ENCODE results near the gene ITGA8. TPM values are rescaled to one million over a fixed set of nuclear protein-coding genes. Genes with fewer than 3 reads are reported as not detected.
"Not testable (repeated sequence)": the region's sequence is repeated elsewhere in the genome, so short reads cannot be mapped to it uniquely, and the experiment has no call there.

ITGA8 gene
- polyA plus RNA-seq, 1 donor = 7.3 TPM

GRCh38 chr10:15681076-15681475 lies 38.6 kb downstream of the ITGA8 start:
- no peak for DNase-seq (ENCODE audit: low read depth)

- DNase-seq (ENCODE audit: low read depth) = no peak
Observed at GRCh38 chr10:15678851-15679250, 40.9 kb downstream of the ITGA8 start.

GRCh38 chr10:15672469-15672868 lies 47.3 kb downstream of the ITGA8 start:
- no peak for DNase-seq (ENCODE audit: low read depth)

GRCh38 chr10:15670880-15671279 lies 48.8 kb downstream of the ITGA8 start:
- no peak for DNase-seq (ENCODE audit: low read depth)

DNA sequence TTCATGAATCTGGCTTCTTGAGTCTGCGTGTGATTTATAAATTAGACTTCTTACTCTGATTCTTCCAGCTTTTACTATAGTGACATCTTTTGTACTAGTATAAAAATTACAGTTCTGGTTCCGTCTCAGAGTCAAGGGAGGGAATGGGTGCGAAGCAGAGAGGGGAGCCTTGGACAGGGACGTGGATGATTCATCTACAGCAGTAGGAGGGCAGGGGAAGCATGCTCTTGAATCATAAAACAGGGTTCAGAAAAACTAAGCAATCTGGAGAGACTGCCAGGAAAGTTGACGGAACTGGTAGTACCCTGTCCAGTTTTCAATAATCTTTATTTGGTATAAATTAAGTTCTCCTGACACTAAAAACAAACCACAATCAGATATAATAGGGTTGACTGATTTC lies 58.1 kb downstream of the ITGA8 start:
- DNase-seq (ENCODE audit: low read depth) = no peak

DNA sequence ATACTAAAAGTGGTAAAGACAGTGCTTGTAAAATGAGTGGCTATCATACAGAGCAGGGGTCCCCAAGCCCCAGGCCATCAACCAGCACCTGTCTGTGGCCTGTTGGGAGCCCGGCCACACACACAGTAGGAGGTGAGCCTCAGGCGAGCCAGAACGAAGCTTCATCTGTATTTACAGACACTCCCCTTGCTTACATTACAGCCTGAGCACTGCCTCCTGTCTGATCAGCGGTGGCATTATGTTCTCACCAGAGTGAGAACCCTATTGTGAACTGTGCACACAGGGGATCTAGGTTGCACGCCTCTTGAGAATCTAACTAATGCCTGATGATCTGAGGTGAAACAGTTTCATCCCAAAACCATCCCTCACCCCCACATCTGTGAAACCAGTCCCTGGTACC lies 58.7 kb downstream of the ITGA8 start:
- DNase-seq (ENCODE audit: low read depth) = no peak

- DNase-seq (ENCODE audit: low read depth) = no peak
Observed at GRCh38 chr10:15658069-15658702, 61.5 kb downstream of the ITGA8 start.

DNA sequence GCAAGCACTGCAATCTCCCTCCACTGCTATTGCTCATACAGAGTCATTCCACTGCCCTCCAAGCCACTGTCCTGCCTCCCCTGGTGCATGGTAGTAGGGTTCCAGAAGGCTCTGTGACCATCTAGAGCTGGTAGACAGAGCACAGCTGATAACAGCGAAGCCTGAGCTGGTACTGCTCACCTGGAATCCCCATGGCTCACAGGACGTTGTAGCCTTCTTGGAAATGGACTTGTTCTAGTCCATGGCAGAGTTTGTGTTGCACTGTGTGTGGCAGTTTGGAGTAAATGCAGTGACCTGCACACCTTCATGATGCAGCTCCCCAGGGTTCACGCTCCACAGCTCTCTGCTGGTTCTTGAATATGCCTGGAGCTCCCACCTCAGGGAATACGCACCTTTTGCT lies 67.0 kb downstream of the ITGA8 start:
- DNase-seq (ENCODE audit: low read depth) = no peak

- DNase-seq (ENCODE audit: low read depth) = no peak
Observed at GRCh38 chr10:15652117-15652516, 67.6 kb downstream of the ITGA8 start.

DNA sequence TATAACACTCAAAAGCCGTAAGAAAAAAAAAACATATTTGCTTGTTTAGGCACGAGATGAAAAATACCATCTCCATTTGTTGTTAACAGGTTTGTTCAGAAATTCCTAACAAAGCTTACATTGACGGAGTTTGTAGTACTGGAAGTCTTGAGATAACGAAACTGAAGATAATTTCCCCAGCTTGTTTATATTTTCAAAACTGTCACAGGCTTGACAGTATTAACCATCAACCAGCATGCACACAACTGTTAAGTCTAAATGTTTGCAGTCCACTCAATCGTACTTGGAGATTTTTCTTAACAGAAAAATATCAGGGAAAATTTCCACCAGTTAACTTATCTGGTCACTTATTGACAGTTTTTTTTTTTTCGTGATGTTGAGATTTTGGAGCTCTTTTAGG lies 68.5 kb downstream of the ITGA8 start:
- no peak for DNase-seq (ENCODE audit: low read depth)

GRCh38 chr10:15642095-15642494 lies 77.6 kb downstream of the ITGA8 start:
- no peak for DNase-seq (ENCODE audit: low read depth)

GRCh38 chr10:15640536-15641085 lies 79.1 kb downstream of the ITGA8 start:
- DNase-seq (ENCODE audit: low read depth) = no peak

- no peak for DNase-seq (ENCODE audit: low read depth)
Observed at GRCh38 chr10:15636446-15636845, 83.3 kb downstream of the ITGA8 start.

GRCh38 chr10:15632456-15633091 lies 87.1 kb downstream of the ITGA8 start:
- no peak for DNase-seq (ENCODE audit: low read depth)

- DNase-seq (ENCODE audit: low read depth) = not testable (repeated sequence)
Observed at GRCh38 chr10:15631205-15631604, 88.5 kb downstream of the ITGA8 start.

DNA sequence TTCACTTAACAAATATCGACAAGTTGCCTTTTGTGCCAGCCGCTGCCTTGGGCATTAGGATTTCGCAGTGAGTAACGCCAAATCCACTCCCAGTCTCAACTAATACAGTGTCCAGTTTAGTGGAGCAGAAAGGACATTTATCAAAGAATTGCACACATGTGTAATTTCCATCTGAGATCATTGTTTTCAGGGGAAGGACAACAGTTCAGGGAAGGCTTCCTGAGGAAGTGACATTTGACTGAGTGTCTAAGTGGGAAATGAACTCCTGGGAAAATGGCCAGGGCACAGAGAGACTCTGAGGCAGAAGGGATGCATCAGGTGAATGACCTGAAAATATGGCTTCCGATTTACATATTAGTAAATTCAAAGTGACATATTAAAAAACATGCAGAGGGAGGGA lies 89.4 kb downstream of the ITGA8 start:
- DNase-seq (ENCODE audit: low read depth) = no peak

GRCh38 chr10:15627617-15628196 lies 92.0 kb downstream of the ITGA8 start:
- DNase-seq (ENCODE audit: low read depth) = no peak

GRCh38 chr10:15626937-15627336 lies 92.8 kb downstream of the ITGA8 start:
- DNase-seq (ENCODE audit: low read depth) = no peak

- DNase-seq (ENCODE audit: low read depth) = no peak
Observed at GRCh38 chr10:15625261-15625660, 94.5 kb downstream of the ITGA8 start.

DNA sequence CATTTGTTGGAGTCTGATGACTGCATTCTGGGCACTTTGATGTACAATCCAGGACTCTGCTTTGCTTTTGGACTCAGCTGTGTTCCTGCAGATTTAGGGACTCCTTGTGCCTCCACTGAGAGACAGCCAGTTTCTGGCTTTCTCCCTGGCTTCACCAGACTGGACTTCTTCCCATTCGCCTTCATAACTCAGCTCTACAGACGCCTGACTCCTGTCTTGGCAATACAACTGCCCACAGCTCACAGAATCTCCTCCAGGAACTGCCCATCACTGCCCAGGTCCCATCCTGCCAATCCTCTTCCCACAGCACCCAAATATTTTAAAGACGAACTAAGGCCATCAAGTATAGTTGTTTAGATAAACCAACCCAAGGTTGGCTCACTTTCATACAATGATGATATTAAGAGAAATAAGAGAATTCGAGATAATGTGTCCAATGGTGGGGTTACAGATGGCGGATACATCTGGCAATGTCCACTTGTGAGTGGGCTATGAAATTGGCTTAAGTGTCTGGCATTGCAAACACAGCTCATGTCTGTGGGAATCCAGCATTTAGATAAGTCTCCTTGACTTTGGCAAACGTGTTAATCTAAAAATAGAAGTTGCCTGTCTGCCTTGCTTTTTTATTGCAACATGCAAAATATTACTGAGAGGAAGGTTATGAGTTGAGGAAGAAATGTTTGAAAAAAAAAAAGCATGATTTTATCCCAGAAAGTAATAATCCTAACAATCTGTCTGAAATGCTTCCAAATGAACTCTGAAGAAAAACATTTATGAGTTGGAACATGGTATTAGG lies 95.1 kb downstream of the ITGA8 start:
- DNase-seq (ENCODE audit: low read depth) = no peak

DNA sequence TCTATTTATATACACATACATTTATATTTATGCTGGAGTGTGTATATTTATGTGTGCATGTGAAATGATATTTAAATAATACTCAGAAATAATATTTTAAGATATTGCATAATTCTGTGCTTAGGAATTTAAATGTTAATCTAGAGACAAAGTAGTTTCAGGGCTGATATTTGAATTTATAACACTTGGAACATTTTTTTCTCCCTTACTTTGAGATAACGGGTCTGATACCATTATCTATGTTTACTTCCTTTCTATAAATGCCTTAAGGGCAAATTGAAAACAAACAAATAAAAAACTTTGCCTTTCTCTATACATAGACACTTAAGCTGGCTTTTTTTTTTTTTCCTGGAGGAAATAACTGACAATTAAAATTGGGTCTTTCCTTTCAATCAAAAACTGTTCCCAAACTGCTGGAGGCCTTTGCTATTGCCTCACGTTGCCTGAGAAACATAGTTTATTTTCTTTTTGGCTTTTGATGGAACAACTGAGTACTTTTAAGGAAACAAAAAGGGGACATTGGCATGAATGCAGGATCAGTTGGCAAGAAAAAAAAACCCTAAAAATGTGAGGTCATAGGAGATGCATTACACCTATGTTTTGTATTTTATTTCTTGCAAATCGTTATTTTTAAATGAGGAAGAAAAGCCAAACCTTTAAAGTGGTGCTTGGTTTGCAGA lies 98.7 kb downstream of the ITGA8 start:
- no peak for DNase-seq (ENCODE audit: low read depth)

- DNase-seq (ENCODE audit: low read depth) = no peak
Observed at GRCh38 chr10:15620337-15620736, 99.4 kb downstream of the ITGA8 start.
